D721Med (cell line): ENCODE results near the gene XYLT1.

Source experiments
- DNase-seq: peaks from one replicate; pipeline ENCODE4 v3.0.0; 2011; ENCODE audit warnings: low spot score; ENCODE audit not compliant: insufficient read length
- FAIRE-seq: peaks from 2 replicates; lab custom pipeline; 2011; peaks lifted over from hg19 to GRCh38; lab: Jason Lieb, UNC
- TF ChIP-seq, protein P1 (sequence below): IDR thresholded peaks from 2 replicates; pipeline ENCODE4 v1.5.1; 2012; ENCODE audit warnings: mild to moderate bottlenecking, control low read depth; ENCODE audit not compliant: insufficient read depth; ENCODE audit errors: missing control alignments

The XYLT1 gene

DNA sequence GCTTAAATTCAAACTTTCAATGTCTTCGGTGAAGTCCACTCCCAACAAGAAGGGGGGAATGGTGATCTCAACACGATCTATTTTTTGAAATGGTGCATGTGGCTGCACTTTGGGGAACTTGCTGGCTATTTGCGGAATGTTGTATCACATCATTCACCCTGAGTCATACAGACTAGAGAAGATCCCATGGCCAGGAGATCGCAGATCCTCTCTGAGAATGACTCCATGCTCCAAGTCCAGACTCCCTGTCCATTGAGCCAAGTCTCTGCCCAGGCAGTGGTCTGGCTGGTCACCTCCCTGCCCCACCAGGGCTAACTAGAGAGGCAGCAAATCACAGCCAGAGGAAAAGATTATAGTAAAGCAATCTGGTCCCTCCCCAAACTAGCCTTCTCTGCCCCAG lies 120.6 kb downstream of the XYLT1 start:
- TF ChIP-seq, protein P1, sequence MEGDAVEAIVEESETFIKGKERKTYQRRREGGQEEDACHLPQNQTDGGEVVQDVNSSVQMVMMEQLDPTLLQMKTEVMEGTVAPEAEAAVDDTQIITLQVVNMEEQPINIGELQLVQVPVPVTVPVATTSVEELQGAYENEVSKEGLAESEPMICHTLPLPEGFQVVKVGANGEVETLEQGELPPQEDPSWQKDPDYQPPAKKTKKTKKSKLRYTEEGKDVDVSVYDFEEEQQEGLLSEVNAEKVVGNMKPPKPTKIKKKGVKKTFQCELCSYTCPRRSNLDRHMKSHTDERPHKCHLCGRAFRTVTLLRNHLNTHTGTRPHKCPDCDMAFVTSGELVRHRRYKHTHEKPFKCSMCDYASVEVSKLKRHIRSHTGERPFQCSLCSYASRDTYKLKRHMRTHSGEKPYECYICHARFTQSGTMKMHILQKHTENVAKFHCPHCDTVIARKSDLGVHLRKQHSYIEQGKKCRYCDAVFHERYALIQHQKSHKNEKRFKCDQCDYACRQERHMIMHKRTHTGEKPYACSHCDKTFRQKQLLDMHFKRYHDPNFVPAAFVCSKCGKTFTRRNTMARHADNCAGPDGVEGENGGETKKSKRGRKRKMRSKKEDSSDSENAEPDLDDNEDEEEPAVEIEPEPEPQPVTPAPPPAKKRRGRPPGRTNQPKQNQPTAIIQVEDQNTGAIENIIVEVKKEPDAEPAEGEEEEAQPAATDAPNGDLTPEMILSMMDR: no peak
- no peak for DNase-seq
- no peak for FAIRE-seq

DNA sequence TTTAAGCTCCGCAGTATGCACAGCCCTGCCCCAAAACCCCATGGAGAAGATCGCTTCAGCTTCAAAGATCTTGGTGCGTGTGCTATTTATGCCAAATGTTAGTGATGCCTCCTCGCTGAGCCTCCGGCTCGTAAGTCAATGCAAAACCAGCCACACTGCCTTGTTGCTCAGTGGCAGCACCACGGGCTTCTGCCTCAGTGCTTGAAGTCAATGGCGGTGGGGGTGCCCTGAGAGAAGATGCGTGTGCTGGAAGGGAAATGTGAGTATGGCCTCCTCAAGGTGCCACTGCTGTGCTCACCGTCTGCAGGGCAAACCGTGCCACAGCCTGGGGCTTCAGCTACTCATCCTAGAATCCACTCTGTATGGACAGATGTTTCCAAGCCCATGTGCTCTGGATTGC lies 121.9 kb downstream of the XYLT1 start:
- DNase-seq (no peak), FAIRE-seq (no peak)
- TF ChIP-seq, protein P1: no peak

DNA sequence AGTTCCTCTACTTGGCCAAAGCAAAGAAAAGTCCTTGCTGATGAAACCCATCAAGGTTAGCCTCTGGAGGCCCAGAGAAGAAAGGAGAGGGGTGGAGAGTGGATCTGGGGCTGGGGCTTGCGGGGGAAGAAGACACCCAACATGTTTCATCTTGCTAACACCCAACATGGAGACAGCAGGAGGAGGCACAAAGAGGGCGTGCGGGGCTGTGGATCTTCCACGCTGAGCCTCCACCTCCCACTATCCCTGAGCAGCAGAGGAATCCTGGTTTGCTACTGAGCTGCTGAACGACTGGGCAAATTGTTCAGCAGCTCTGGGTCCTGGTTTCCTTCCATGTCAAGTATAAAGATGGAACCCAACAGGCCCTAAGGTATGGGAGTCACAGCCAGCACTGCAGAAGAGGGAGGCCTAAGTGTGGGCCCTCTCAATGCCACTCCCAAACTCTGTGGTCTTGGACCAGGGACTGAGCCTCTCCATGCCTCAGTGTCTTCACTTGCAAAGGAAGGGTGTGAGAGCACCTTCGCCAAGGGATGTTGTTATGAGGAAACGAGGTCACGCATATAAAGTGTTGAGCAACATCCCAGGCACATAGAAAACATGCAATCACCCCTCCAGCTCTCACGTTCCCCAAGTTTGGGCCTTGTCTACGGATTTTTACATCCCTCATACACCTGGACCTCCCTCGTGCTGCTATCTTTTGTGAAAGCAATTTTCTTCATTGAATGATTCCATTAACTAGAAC lies 122.5 kb downstream of the XYLT1 start:
- no peak for DNase-seq
- TF ChIP-seq, protein P1: no peak
- FAIRE-seq: no peak

DNA sequence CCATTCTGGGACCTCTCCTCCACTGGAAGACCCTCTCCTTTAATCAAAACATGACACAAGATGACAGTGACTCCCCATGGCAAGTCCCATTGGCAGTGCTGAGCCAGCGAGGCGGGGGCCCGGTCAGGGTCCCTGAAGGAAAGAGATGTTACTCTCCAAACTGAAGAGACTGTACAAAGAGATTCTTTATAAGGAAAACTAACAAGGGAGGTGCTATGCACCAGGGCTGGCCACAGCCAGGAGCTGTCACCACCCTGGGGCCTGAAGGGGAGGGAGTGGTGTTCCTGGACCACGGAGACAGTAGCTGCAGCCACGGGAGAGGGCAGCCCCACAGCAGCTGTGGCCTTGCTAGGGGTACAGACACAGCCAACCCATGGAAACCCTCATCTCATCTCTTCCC lies 123.1 kb downstream of the XYLT1 start:
- FAIRE-seq (no peak), DNase-seq (no peak)
- TF ChIP-seq, protein P1: no peak

DNA sequence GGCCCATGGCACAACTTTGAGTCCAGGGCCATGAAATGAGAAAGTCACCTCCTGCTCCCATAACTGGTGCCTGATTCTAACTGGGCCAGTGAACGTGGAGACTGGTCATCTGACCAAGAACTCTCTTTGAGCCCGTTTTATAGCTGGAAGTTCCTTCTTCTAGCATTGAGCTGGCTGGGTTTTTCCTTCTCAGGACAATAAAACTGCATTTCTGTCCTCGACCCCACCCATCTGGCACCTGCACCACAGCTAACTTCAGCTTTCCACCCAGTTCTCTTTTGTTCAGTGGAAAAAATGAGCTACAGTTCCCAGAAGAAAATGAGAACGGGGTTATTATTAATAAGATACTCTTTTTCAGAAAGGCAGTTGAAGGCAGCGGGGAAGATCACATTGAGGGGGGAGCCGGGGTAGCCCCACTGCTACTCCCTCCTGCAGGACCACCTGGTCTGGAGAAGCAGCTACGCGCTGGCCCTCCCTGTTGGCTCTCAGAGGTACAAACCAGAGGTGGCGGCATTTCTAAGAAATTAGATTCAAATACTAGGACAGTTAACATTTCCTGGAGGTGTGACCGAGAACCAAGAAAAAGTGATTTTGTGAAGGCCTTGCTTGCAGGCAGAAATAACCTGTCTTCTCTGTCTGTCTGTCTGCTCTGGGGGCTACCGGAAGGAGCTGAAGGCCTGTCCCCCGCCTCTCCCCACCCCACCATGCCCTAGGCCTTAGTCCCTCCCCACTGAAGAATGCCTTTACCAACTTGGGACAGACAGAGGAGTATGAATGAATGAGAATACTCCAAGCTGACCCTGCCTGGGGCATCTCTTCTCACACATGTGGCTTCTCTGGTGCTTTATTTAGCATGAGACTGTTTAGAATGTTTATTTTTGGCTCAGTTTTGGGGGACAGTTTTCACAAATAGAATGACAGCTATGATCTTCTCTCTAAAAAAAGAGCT lies 123.9 kb downstream of the XYLT1 start:
- no peak for FAIRE-seq
- DNase-seq: no peak
- TF ChIP-seq, protein P1: no peak

DNA sequence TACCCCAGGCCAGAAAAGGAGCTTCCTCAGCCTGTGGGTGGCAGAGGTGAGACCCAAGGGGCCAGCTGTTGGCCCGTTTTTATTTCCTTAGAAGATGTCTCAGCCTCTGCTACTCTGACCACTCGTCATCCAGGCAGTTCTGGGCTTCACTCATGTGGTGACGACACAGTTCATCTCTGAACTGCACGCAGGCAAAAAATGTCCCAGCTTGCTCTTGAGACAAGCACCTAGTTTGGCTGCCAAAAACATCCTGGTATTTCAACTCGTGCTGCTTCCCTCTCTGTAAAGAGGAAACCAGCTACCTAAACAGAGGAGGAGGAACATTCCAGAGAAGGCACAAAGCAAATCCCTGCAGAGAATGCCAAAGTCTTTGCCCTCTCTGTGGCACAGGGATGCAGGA lies 125.7 kb downstream of the XYLT1 start:
- TF ChIP-seq, protein P1: no peak
- DNase-seq (no peak), FAIRE-seq (no peak)

DNA sequence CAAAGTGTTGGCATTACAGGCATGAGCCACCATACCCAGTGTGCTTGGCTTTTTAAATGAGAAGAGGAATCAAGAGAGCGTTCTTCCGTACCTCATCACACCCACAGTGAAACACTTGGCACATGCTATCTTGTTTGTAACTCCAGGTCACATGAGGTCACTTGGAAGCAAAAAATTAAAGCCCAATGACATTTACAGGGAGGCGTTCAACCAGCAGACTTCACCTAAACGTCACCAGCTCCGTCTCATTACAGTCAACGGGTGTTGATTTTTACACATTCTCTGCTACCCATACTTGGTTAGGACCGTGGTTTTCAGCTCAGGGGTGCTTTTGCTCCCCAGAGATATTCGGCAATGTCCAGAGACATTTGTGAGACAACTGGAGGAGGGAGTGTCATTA lies 127.0 kb downstream of the XYLT1 start:
- TF ChIP-seq, protein P1: no peak
- no peak for FAIRE-seq
- no peak for DNase-seq
